ENCODE measurements around the gene RNASE11. TPM values are rescaled to one million over a fixed set of nuclear protein-coding genes. Genes with fewer than 3 reads are reported as not detected.

The RNASE11 gene
- total RNA-seq, result not detected in 2 replicates

GRCh38 chr14:20587489-20588154, at the start of gene RNASE11:
Gene RNASE11 (minus strand): TSS chr14:20588001.

DNA sequence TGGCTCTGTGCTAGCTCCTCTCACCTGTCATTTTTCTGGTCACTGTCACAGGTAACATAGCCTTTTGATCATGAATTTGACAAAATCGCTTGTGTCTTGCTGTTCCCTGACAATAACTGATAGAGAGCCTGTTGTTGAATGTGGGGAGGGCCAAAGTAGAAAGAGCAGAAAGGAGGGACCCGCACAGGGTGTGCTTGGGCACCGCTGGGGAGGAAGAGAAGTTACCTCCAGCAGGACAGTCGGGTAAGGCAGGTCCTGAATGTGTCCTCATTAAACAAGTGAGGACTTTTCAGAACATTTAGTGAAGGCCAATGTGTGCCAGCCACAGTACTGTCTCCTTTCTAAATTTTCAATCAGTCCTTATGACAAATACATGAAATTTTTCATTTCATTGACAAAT, 3.4 kb upstream of the RNASE11 start, which contains the start of gene RNASE12:
TSS of gene RNASE12 (minus strand) at position 142 of the 400 bp plus-strand sequence. CDS start 653 bp downstream, outside the sequence.

DNA sequence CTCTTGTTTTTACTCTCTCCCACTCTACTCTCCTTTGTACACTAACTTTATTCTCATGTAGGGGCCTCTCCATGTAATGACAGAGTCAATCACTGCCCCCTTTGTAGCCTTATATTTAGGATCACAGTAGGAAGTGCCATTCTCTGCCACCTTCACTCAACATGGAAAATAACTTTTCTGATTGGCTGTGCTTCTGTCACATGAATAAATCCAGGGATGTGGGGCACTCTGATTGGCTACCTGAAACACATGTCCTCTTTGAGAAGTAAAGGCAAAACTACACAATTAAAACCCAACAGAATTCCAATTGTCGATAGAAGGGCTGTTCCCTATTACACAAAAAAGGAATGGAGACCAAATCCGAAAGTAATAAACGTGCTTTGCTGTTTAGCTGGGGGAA, 26.8 kb downstream of the RNASE11 start, which contains the start of gene RNASE9:
TSS of gene RNASE9 (minus strand) at position 87 of the 400 bp plus-strand sequence.

Other genes starting within 250 kb of the RNASE11 start
- 2.6 and 4.1 TPM in 2 replicates for gene PARP2, start 244.4 kb downstream of the RNASE11 start, total RNA-seq
- gene TEP1, start 174.5 kb downstream of the RNASE11 start, total RNA-seq, result 15.6 and 17.6 TPM in 2 replicates
- gene KLHL33, start 151.8 kb downstream of the RNASE11 start, total RNA-seq, result not detected in 2 replicates
- gene OSGEP, start 133.2 kb downstream of the RNASE11 start, total RNA-seq, result 16.2 and 19.3 TPM in 2 replicates
- 43.4 and 45.2 TPM in 2 replicates for gene APEX1, start 132.8 kb downstream of the RNASE11 start, total RNA-seq
- 16.4 and 23.4 TPM in 2 replicates for gene PIP4P1, start 126.6 kb downstream of the RNASE11 start, total RNA-seq
- gene PNP, start 118.6 kb downstream of the RNASE11 start, total RNA-seq, result 95.3 and 110 TPM in 2 replicates
- not detected in 2 replicates for gene RNASE10, start 82.5 kb downstream of the RNASE11 start, total RNA-seq
- gene RNASE9, start 27.0 kb downstream of the RNASE11 start, total RNA-seq, result under 0.01 TPM in 1 of 2 replicates, not detected in the other
- gene RNASE12, start 3.4 kb upstream of the RNASE11 start, total RNA-seq, result not detected in 2 replicates
- gene OR6S1, start 53.7 kb upstream of the RNASE11 start, total RNA-seq, result not detected in 2 replicates
- 7.2 and 10.1 TPM in 2 replicates for gene RNASE4, start 96.6 kb upstream of the RNASE11 start, total RNA-seq
- gene ANG, start 100.8 kb upstream of the RNASE11 start, total RNA-seq, result 4.9 and 7.2 TPM in 2 replicates
- gene EDDM3A, start 157.9 kb upstream of the RNASE11 start, total RNA-seq, result not detected in 2 replicates
- not detected in 2 replicates for gene EDDM3B, start 180.4 kb upstream of the RNASE11 start, total RNA-seq
- not detected in 2 replicates for gene RNASE6, start 193.3 kb upstream of the RNASE11 start, total RNA-seq
- gene RNASE1, start 214.8 kb upstream of the RNASE11 start, total RNA-seq, result 0.72 TPM in 1 of 2 replicates, not detected in the other